GM12878 (cell line): ENCODE measurements around the gene CCDC187. TPM values are rescaled to one million over a fixed set of nuclear protein-coding genes. Genes with fewer than 3 reads are reported as not detected.

ENCODE experiments used
- BHLHE40 ChIP-seq, 2 experiments: fragments of 450-650 bp in 1 of 2; IDR thresholded peaks; 2 replicates each; pipeline ENCODE4 v1.6.1; 2011 to 2017; ENCODE audit warnings: low read depth in 2 of 2, borderline replicate concordance in 1 of 2, improper control_type of control experiment in 1 of 2, low read length in 1 of 2, mild to moderate bottlenecking in 1 of 2
- CREB1 ChIP-seq: IDR thresholded peaks from 2 replicates; pipeline ENCODE4 v1.6.1; 2012; ENCODE audit warnings: low read depth, mild to moderate bottlenecking, inconsistent platforms
- CREM ChIP-seq: IDR thresholded peaks from 2 replicates; pipeline ENCODE4 v1.6.1; 2014; ENCODE audit warnings: antibody characterized with exemption, low read depth
- EED ChIP-seq: sonication (generic); IDR thresholded peaks from 2 replicates; pipeline ENCODE4 v1.6.1; 2016; ENCODE audit warnings: antibody characterized with exemption, low read depth
- KLF5 ChIP-seq: fragments of 450-650 bp; IDR thresholded peaks from 2 replicates; pipeline ENCODE4 v1.6.1; 2014; ENCODE audit warnings: mild to moderate bottlenecking; ENCODE audit not compliant: partially characterized antibody
- MEF2B ChIP-seq: fragments of 450-650 bp; IDR thresholded peaks from 2 replicates; pipeline ENCODE4 v1.6.1; 2018; ENCODE audit warnings: mild to moderate bottlenecking, moderate library complexity; ENCODE audit not compliant: partially characterized antibody, poor library complexity, severe bottlenecking
- MTA2 ChIP-seq: fragments of 450-650 bp; IDR thresholded peaks from 2 replicates; pipeline ENCODE4 v1.6.1; 2016; ENCODE audit warnings: low read depth, mild to moderate bottlenecking, moderate library complexity
- NBN ChIP-seq: fragments of 450-650 bp; IDR thresholded peaks from 2 replicates; pipeline ENCODE4 v1.6.1; 2016
- NFXL1 ChIP-seq: fragments of 450-650 bp; IDR thresholded peaks from 2 replicates; pipeline ENCODE4 v1.6.1; 2017; ENCODE audit warnings: antibody characterized with exemption, mild to moderate bottlenecking, borderline replicate concordance
- POLR2AphosphoS2 ChIP-seq: IDR thresholded peaks from 2 replicates; pipeline ENCODE4 v1.6.1; 2011; ENCODE audit warnings: low read depth, mild to moderate bottlenecking, low read length, improper control_type of control experiment, moderate library complexity
- POLR2AphosphoS5 ChIP-seq: IDR thresholded peaks from 2 replicates; pipeline ENCODE4 v1.6.1; 2011; ENCODE audit warnings: mild to moderate bottlenecking, low read length, inconsistent platforms
- SIX5 ChIP-seq: IDR thresholded peaks from 2 replicates; pipeline ENCODE4 v1.6.1; 2011; ENCODE audit warnings: mild to moderate bottlenecking, low read depth, low read length, moderate library complexity; ENCODE audit not compliant: severe bottlenecking
- SMARCA5 ChIP-seq: fragments of 450-650 bp; IDR thresholded peaks from 2 replicates; pipeline ENCODE4 v1.6.1; 2017; ENCODE audit warnings: mild to moderate bottlenecking
- SREBF1 ChIP-seq: IDR thresholded peaks from 2 replicates; pipeline ENCODE4 v1.6.1; 2012; ENCODE audit warnings: mild to moderate bottlenecking, low read length
- ZNF207 ChIP-seq: fragments of 450-650 bp; IDR thresholded peaks from 2 replicates; pipeline ENCODE4 v1.6.1; 2014; ENCODE audit warnings: antibody characterized with exemption, mild to moderate bottlenecking, borderline replicate concordance
- polyA plus RNA-seq, 11 experiments: library from polyadenylated mRNA; depleted of rRNA in 4 of 11; unstranded in 6 of 11; stranded (reverse) in 5 of 11; fragments of >200 nt; fragmentation: Nextera tagmentation in 4 of 11; fragmentation: Illumina TruSeq in 1 of 11; extraction: Ambion mirVana in 4 of 11; extraction: Trizol in 1 of 11; gene quantifications; 1 replicate in 1 of 11; 2 replicates in 10 of 11; pipeline versions ENCODE4 v1.2.1 to v1.2.3, GENCODE V29; 2011 to 2016; ENCODE audit warnings: inconsistent platforms in 2 of 11, missing spikeins in 2 of 11, low read depth in 1 of 11
- total RNA-seq, 4 experiments: library from RNA; depleted of rRNA in 3 of 4; stranded (reverse); fragments of >200 nt in 3 of 4; fragmentation: Illumina TruSeq in 1 of 4; extraction: Trizol in 1 of 4; gene quantifications; 2 replicates each; pipeline versions ENCODE4 v1.2.1 to v1.2.3, GENCODE V29; 2013 to 2021
- TF ChIP-seq, protein P1 (sequence below): IDR thresholded peaks from 2 replicates; pipeline ENCODE4 v1.6.1; 2012; ENCODE audit warnings: low read depth, low read length, improper control_type of control experiment

The CCDC187 gene
- total and polyA plus RNA-seq, 10 of the 15 experiments (the other 5 are each of a cell fraction or from before 2014, with no cell fraction given), result 0.04 to 0.23 (median 0.04) TPM; not detected in 7

DNA sequence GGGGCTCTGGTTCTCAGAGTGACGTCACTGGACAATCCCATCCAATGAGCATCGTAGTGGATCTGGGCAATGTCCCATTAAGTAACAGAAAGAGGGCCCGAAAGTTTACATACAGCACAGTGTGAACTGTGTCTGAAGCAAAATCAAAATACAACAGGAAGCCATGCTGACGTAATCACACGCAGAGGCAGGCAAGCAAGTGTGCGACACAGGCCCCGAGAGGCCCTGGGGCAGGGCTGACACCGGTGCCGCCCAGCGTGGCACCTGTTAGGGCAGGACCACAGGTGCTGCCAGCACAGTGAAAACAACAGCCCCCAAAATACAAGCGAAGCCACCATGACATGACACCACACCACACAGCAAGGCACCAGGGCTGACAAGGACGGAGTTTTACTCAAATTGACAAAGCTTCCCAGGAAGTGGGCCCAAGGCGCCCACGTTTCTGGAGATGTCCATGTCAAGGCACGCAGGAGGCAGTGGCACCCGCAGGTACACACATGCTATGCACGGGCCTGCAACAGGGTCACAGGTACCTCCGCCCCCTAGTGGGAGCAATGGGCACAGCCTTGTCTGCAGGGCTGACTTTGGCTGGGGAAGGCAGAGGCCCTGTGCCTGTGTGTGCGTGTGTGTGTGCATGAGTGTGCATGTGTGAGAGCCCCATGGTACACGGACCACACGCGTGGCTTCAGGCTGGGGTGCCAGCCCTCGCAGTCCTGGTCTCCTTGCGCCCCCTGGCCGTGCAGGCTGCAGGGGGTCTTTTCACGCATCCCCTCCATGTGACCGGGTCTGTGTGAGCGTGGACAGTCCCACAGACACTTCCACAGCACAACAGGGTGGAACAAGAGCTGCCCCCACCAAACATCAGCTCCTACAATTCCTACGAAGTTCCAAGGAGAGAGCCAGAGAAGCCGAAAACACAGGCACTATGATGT is 77.9 kb downstream of the CCDC187 start (continued):
- peak; percentile 74 to 89 for TF ChIP-seq BHLHE40 (IDR thresholded peaks at IDR 0.05; ENCODE audit: borderline replicate concordance in 1 of 2, low read depth in 2 of 2, low read length in 1 of 2)
- TF ChIP-seq POLR2AphosphoS5, result 0 out of 2 replicates have a peak, but pooled peaks have one; percentile 12
- 0 out of 2 replicates have a peak, but pooled peaks have one; percentile 11 for TF ChIP-seq NBN
- no peak for TF ChIP-seq NFXL1
- peak; percentile 81 for TF ChIP-seq SMARCA5
- 0 out of 2 replicates have a peak, but pooled peaks have one; percentile 14 for TF ChIP-seq MTA2
- TF ChIP-seq MEF2B, result peak; percentile 31
- 0 out of 2 replicates have a peak, but pooled peaks have one; percentile 13 for TF ChIP-seq ZNF207
- TF ChIP-seq, protein P1, sequence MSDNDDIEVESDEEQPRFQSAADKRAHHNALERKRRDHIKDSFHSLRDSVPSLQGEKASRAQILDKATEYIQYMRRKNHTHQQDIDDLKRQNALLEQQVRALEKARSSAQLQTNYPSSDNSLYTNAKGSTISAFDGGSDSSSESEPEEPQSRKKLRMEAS, result peak; percentile 56; the same call in 1 of the 2 replicates
- peak; percentile 5 for TF ChIP-seq KLF5
- TF ChIP-seq SIX5, result no peak
- TF ChIP-seq EED, result peak; percentile 17; the same call in 1 of the 2 replicates
- TF ChIP-seq CREB1, result peak; percentile 88
- TF ChIP-seq CREM, result peak; percentile 61
- no peak for TF ChIP-seq POLR2AphosphoS2
- TF ChIP-seq SREBF1, result no peak
- TF ChIP-seq, all 136 proteins: peak for 22
